Glomerular visceral epithelial cell (primary cell): ENCODE measurements around the gene VPS52.

Experiments
- DNase-seq: peaks from one replicate; pipeline ENCODE4 v3.0.0-alpha.2; 2016; ENCODE audit errors: extremely low spot score

The VPS52 gene, protein sequence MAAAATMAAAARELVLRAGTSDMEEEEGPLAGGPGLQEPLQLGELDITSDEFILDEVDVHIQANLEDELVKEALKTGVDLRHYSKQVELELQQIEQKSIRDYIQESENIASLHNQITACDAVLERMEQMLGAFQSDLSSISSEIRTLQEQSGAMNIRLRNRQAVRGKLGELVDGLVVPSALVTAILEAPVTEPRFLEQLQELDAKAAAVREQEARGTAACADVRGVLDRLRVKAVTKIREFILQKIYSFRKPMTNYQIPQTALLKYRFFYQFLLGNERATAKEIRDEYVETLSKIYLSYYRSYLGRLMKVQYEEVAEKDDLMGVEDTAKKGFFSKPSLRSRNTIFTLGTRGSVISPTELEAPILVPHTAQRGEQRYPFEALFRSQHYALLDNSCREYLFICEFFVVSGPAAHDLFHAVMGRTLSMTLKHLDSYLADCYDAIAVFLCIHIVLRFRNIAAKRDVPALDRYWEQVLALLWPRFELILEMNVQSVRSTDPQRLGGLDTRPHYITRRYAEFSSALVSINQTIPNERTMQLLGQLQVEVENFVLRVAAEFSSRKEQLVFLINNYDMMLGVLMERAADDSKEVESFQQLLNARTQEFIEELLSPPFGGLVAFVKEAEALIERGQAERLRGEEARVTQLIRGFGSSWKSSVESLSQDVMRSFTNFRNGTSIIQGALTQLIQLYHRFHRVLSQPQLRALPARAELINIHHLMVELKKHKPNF

DNA sequence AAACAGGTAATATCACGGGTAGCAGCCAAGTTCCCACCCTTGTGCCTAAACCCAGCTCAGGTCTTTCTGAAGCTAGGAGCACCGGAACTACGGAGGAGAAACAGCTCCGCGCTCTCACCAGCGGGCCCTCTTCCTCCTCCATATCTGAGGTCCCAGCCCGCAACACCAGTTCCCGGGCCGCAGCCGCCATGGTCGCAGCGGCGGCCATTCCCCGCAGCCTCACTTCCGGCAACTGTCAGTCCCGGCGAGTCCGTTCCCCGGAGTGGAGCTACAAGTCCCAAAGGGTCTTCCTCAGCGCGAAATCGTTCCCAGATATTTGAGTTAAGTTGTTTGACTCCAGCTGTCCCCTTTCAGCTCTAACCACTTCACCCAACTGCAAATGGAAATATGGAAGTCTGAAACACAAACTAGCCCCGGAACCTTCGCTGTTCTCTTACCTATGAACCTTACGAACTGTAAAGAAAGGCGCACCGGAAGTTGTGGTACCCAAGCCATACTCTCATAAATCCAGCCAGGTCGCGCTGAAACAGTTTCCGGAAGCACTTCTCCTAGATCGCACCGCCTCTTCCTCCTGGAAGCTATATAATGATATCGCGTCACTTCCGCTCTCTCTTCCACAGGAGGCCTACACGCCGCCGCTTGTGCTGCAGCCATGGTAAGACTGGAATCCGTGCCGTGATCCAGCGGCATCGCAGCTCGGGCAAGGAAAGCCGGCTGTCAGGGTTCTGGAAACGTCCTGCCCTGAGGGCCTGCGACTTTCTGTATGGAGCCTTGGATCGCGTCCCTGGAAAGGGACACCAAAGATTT, at the start of gene VPS52, which contains the start of gene RPS18:
Gene VPS52 (minus strand): TSS at position 409 of the 807 bp plus-strand sequence. CDS start 201 bp downstream, at position 208.
Gene RPS18 (plus strand): TSS at position 608 of the 807 bp plus-strand sequence. CDS start 45 bp downstream, at position 653.
- DNase-seq, result peak; percentile 99

DNA sequence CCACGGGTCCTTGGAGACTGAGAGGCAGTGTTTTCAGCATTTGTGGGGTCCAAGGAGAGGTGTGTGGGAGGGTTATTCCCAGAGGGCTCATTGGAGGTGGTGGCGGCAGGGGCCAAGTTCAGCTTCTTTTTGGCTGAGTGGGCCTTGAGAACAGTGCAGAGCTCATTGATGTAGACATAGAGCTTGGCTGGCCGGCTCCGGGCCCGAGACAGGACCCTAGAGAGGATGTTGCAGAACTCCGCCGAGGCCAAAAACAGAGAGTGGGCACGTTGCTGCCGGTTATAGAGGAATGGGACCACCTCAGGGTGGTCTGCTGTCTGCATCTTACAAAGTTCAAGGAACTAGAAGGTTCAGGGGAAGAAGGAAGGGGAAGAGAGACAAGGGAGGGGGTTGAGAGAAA, 49.6 kb upstream of the VPS52 start:
- no peak for DNase-seq

DNA sequence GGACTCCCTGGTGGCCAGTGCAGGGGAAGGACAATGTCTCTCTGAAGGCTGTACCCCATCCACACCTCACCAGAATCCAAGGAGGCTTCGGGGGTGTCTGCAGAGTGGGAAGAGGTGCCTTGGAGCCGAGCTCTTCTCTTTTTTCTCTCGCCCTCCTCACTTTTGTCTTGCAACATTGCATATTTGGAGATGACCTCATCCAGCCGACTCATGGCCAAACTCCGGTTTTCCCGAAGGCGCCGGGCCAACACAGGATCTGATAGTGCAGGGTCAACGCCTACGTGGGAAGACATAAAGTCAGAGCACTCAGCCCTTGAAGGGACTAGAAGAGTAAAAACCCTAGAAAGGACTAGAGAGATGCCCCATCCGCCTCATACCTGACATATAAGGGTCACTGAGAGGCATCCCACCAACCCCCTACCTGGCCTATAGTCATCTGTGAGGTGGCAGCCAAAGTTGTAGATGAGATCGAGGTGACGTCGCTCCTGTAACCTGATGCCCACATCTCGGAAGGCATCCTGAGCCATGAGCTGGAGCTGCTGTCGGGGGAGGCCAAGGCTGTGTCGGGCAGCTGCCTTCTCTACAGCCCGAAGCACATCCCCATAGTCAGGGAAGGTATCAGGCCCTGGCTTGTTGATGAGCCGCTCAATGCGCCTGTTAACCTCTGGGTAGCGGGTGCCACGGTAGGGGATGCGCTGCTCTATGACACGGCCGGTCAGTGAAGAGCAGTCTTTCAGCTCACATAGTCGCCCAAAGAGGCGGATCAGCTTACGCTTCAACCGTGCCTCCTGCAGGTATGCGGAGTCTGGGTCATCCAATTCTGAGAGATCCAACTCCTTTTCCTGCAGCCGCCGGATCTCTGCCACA, 48.9 kb upstream of the VPS52 start:
- DNase-seq, result peak; percentile 58

DNA sequence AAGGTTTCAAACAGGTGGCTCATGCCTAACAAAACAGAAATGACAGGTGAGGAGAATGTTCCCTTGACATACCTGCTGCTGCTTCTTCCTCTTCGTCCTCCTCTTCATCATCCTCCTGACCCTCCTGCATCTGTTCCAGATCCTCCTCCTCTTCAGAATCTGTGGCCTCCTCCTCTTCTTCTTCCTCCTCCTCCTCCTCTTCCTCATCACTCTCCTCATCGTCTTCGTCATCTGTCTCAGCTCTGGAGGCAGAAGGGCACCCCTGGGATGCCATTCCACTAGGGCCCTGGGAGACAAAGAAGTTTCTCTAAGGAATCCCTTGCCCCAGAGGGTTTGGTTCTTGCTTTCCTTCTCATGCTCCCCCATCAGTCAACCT, 48.3 kb upstream of the VPS52 start:
- no peak for DNase-seq

DNA sequence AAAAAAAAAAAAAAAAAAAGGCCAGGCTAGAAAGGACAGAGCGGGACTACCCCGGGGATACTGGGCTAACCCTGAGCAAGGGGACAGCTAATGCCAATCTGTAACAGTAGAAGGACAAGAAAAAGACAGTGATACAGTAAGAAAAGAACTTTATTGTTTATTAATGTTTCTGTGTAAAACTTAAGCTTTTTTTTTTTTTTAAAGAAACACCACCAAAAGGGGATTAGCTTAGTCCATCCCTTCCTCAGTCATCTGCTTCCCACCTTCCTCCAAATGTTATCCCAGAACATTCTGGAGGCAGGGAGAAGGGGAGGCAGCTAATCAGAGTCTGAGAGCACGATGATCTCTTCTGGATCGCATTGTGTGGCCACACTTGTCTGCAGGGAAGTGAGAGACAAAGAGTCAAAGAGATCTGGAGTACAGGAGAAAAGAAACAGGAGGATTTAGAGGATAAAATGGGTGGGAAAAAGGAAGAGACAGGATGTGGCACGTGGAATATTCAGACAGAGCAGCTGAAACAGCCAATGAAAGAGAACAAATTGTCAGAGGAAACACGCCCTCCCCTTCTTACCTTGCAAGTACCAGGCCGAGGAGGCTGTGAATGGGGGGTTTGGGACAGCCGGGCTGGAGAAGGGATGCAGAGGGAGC, 46.9 kb upstream of the VPS52 start:
- DNase-seq, result no peak

DNA sequence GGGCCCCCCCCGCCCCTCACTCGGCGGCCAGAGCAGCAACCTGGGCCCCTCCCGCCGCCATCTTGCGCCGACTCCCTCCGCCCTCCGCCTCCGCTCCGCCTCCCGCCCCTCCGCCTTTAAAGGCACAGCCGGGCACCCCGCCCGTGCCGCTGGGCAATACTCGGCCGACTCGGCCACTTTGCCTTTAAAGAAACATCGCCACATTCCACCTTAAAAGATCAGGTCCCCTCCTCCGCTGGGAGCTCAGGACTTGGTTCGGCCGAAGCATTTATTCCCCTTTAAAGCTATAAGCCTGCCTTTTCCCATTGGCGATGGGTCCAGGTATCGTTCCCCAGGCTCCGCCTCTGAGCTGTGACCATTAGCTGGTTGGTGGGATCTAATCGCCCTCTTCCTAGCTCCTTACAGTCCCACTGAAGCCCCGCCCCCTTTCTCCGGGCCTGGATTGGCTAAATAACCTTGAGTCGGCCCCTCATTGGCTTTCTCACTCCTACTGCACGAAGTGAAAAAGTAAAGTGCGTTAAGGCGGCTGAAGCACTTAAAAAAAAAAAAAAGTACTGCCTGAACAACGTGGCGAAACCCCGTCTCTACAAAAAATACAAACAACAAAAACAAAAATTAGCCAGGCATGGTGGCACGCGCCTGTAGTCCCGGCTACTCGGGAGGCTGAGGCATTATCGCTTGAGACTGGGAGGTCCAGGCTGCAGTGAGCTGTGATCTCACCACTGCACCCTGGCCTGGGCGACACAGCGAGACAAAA, 46.2 kb upstream of the VPS52 start, which contains the start of gene ZBTB22:
Gene ZBTB22 (minus strand): TSS at position 76 of the 757 bp plus-strand sequence. CDS start 828 bp downstream, outside the sequence.
- DNase-seq, result peak; percentile 99

DNA sequence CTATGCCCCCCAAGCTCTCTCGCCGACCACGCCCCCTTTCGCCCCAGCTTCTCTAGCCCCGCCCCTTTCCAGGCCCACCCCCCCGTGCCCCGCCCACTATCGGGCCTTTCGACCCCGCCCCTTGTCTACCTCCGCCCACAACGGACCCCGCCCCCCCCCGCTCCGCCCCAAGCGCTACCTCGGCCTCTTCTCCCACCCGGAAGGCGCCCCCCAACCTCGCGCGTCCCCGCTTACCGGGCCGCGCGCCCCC, 45.7 kb upstream of the VPS52 start:
- no peak for DNase-seq

DNA sequence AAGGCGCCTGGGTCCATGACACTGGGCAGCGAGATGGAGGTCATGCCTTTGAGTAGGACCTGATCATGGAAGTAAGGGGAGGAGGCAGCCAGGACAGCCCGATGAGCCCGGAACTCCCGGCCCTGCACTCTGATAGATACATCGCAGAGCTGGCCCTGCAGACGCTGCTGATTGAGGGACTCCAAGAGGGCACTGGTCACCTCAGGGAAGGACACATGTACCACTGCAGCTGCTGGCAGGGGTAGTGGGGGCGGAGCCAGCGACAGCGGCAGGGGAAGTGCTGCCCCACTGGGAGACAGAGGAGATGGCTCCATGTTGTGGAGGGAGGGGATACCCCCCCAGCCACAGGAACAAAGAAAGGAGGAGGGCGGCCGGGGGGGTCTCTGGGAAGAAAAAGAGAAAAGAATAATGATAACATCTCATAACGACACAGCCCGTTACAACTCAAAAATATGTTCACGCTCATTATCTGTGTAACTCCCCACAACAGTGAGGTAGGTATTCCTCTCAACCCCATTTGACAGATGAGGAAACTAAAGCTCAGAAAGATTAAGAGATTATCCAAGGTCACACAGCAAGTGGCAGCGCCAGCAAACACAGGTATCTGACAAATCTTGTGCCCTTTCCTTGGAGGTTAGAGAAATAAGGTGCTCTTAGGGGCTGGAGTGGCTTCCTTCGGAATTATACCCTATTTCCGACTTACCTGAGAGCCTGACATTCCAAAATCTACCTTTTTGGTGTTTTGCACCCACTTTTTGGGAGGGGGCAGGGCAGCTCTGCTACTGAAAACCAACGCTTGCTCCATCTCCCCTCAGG, 45.1 kb upstream of the VPS52 start:
- no peak for DNase-seq

DNA sequence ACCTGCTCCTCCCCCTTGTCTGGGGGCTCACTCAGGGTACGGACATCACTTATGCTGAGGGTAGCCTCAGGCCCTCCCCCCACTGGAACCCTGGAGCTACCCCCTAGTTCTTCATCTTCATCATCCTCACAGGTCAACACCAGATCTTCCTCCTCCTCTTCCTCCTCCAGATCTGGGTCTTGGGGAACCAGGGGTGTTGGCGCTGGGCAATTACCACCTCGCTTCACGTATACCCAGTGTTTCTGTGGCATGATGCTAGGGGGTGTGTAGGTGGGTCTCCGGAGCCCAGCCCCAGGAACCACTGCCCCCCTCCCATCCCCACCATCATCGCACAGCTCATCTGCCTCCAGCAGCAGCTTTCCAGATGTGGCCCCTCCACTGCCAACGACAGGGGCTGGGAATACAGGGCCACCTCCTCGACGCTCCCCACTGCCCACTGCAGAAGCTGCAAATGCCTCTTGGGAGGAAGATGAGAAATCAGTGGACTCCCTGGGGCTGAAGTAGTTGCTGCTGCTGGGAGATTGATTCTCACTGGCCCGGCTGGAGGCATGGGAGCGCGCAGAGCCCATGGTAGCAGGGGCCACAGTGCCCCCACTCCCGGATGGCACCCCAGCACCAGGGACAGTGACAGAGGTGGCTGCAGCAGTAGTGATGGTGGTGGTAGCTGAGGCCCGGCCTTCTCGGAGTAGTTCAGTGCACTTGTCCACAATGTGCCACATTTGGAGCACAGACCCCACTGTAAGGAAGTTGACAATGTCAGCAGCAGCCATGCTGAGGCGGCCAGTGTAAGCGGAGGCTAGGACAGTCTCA, 44.3 kb upstream of the VPS52 start:
- no peak for DNase-seq

DNA sequence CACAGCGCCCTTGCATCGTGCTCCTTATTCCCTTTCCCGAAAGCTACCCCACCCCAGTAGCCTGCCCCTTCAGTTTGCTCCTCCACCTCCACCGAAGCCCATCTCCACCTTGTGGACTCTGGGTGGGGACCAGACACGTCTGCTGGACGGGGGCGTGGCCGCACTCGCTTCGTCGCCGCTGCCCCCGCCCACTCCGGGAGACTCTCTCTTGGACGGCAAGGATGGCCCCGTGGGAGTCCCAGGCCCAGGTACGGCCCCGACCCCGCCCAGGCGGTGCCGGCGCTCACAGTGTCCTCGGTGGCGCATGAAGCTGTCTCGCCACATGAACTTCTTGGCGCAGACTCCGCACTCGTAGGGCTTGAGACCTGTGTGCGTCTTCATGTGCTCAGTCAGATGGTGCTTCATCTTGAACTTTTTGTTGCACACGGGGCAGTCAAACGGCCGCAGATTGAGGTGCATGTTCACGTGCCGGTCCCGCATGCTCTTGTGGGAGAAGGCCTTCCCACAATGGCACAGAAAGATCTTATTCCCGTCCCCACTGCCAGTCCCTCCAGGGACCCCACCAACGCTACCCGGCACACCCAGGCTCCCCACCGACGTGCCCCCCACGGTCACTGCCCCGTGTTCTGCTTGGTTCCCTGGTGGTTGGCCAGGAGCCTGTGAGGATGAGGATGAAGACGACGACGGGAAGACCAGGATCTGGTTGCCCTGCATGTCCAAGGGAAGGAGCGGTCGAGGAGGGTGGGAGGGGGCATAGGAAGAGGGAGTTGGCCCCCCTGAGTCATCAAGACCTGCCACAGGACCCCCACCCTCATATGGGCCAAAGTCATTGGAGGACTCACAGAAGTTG, 43.5 kb upstream of the VPS52 start:
- DNase-seq, result no peak

DNA sequence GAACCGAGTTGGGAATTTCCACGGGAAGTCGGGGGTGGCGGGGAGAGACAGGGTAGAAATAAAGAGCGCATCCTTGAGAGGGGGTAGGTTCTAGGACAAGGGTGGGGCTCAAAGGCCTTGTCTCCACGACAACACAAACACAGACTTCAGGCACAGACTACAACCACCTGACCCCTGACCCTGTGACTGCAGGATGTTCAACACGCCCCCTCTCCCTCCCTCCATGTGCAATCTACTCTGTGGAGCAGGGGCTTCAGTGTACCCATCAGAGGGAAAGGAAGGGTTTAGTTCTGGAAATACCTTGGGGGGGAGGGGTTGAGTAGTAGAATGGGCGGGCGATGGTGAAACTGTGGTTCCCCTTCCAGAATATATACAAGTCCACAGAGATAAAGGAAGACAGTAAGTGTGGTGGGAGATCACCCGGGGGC, 42.9 kb upstream of the VPS52 start:
- peak; percentile 80 for DNase-seq

DNA sequence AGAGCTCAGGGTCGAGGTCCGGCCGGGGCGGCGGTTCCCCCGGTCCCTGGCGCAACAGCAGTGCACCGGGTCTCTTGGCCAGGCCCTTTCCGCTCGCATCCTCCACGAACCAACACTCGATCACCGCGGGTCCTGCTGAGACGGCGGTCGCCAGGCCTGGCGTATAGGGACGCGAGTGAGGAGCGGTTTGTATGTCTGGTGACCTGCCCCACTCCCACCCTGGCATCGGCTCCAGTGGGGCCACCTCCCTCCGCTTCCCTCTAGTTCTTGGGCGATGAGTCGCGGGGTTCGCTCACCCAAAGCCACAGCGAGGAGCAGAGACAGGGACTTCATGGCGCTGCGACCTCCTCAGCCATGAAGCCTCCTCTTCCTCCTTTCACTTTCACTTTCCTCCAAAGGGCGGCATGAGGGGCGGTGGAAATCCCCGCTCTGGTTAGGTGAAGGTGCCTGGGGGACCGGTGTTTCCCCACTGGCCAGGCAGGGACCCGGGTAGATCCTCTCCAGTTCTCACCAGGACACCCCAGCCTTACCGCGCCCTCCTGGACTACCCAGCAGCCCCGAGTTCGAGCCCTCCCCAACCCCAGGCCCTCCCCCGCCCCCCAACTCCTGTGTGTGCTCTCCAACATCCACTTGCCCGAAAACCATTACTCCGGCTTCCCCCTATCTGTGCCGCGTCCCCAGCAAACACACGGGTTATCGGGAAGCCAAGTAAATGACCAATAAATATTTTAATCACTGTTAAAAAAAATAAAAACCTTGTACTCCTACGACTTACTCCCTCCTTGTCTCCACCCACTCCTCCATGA, 42.2 kb upstream of the VPS52 start, which contains the start of gene TAPBP:
Gene TAPBP (minus strand): TSS at position 370 of the 806 bp plus-strand sequence. CDS start 37 bp downstream, at position 333.
- DNase-seq, result peak; percentile 84

DNA sequence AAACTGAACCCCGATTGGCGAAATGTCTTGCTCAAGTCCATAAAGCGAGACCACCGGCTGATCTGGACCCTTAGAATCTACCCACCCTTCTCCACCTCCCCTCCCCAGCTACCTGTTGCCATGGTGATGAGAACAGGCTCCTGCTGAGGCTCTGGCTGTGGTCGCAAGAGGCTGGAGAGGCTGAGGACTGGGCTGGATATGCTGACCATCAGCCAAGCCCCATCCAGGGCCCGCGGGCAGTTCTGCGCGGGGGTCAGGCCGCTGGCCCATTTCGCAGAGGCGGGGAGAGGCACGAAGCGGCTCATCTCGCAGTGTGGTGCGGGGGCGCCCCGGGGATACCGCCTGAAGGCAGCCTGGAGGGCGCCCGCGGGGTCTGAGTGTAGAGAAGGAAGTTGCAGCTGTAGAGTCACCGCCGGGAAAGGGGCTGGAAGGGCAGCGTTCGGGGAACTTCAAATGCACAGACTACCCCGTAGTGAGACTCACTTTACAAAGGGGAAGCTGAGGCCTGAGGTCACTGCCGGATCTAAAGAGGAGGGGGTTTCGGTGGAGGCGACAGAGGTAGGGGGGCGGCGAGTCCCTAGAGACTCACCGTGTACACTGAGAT, 41.5 kb upstream of the VPS52 start:
- DNase-seq, result peak; percentile 22

DNA sequence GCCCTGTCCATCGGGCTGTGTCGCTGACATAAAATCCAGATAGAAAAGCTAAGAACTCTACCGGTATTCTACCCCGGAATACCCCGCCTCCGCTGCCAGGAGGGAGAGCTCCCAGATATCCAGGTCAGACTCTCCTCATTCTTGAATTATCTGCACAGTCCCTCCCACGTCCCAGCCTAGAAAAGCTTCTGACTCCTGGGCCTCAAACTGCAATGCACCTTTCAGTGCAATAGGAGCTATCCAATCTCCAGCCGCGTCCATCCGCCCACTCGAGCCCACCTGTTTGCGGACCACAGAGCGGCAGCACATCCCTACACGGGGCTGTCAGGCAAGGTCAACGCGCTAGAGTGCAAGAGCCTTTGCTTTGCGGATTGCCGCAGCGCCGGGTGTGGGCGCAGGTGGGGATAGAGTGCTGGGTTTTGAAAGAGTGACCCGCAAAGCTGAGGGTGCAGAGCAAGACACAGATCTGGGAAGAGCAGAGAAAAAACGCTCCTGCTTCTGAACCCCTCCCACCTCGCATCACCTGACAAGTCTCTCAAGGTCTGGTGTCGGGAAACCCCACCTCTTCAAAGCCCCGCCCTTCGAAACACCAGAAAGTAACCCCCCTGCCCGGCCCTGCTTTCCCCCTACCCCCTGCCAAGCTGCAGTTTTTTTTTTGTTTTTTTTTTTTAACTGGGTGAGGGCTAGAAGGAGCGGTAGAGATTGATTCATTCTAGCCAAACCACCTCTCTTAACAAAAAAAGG, 40.9 kb upstream of the VPS52 start:
- DNase-seq, result peak; percentile 88

DNA sequence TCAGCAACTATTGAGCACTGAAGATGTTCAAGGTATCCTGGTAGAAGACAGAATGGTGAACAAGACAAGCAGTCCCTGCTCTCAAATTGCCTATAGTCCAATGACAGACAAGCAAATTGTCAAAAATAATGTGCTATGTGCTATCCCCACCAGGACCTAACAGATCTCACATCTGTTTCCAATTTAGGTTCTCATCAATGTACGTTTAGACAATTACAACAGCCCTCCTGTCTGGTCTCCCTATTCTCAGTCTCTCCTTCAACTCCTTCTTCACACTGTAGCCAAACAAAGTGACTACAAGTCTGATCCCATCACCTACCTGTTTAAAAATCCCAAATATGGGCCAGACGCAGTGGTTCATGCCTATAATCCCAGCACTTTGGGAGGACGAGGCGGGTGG, 34.7 kb upstream of the VPS52 start:
- DNase-seq, result no peak
